Liver (tissue), 9 donors: ENCODE data around the gene CABP4. TPM values are rescaled to one million over a fixed set of nuclear protein-coding genes. Genes with fewer than 3 reads are reported as not detected.
"Not testable (repeated sequence)": the region's sequence is repeated elsewhere in the genome, so short reads cannot be mapped to it uniquely, and the experiment has no call there.

Source experiments
- DNase-seq: peaks from one replicate; pipeline ENCODE4 v3.0.0-alpha.2; 2017; ENCODE audit warnings: low spot score
- H3K27ac ChIP-seq, 2 donors: one replicate each; pipeline ENCODE4 v1.7.0; 2013; ENCODE audit warnings: inconsistent platforms in 2 of 2, low read length in 2 of 2, control low read depth in 1 of 2, low read depth in 1 of 2, mild to moderate bottlenecking in 1 of 2
- H3K27me3 ChIP-seq, 4 donors: one replicate each; pipeline versions ENCODE4 v1.6.1 to v1.7.0; 2013; ENCODE audit warnings: low read length in 3 of 4, inconsistent platforms in 1 of 4, mild to moderate bottlenecking in 1 of 4, moderate library complexity in 1 of 4; ENCODE audit not compliant: control insufficient read depth in 4 of 4, insufficient read depth in 4 of 4
- H3K36me3 ChIP-seq, 4 donors: one replicate each; pipeline versions ENCODE4 v1.6.1 to v1.7.0; 2013; ENCODE audit warnings: low read length in 3 of 4, mild to moderate bottlenecking in 3 of 4, low read depth in 1 of 4, moderate library complexity in 1 of 4; ENCODE audit not compliant: control insufficient read depth in 4 of 4, insufficient read depth in 3 of 4
- H3K4me1 ChIP-seq, 4 donors: one replicate each; pipeline versions ENCODE4 v1.6.1 to v1.7.0; 2013; ENCODE audit warnings: low read length in 3 of 4, mild to moderate bottlenecking in 3 of 4, moderate library complexity in 1 of 4; ENCODE audit not compliant: control insufficient read depth in 4 of 4, insufficient read depth in 4 of 4
- H3K4me3 ChIP-seq, 3 donors: one replicate each; pipeline versions ENCODE4 v1.6.1 to v1.7.0; 2013; ENCODE audit warnings: low read length in 3 of 3, control low read depth in 1 of 3, low read depth in 1 of 3, mild to moderate bottlenecking in 1 of 3
- H3K9ac ChIP-seq, 2 donors: one replicate each; pipeline ENCODE4 v1.7.0; 2013; ENCODE audit warnings: low read length in 2 of 2, mild to moderate bottlenecking in 2 of 2, moderate library complexity in 2 of 2, control low read depth in 1 of 2, low read depth in 1 of 2
- H3K9me3 ChIP-seq, 4 donors: one replicate each; pipeline versions ENCODE4 v1.6.1 to v1.7.0; 2013; ENCODE audit warnings: low read length in 3 of 4; ENCODE audit not compliant: control insufficient read depth in 4 of 4
- ATF3 ChIP-seq: IDR thresholded peaks from 2 replicates; pipeline ENCODE4 v1.6.1; 2016; ENCODE audit warnings: antibody characterized with exemption
- EGR1 ChIP-seq, 2 donors: IDR thresholded peaks; 2 replicates each; pipeline ENCODE4 v1.6.1; 2016 to 2018; ENCODE audit warnings: antibody characterized with exemption in 2 of 2, low read depth in 2 of 2
- FOXA1 ChIP-seq: IDR thresholded peaks from 2 replicates; pipeline ENCODE4 v1.6.1; 2016; ENCODE audit warnings: antibody characterized with exemption
- FOXA2 ChIP-seq: IDR thresholded peaks from 2 replicates; pipeline ENCODE4 v1.6.1; 2016; ENCODE audit warnings: antibody characterized with exemption
- GABPA ChIP-seq, 2 donors: IDR thresholded peaks in 1 of 2; conservative IDR thresholded peaks in 1 of 2; 2 replicates each; pipeline ENCODE4 v1.6.1; 2016; ENCODE audit warnings: antibody characterized with exemption in 2 of 2, mild to moderate bottlenecking in 1 of 2, moderate library complexity in 1 of 2
- HNF4A ChIP-seq, 2 donors: conservative IDR thresholded peaks; 2 replicates each; pipeline ENCODE4 v1.6.1; 2016; ENCODE audit warnings: antibody characterized with exemption in 2 of 2, mild to moderate bottlenecking in 2 of 2
- NR2F2 ChIP-seq: IDR thresholded peaks from 2 replicates; pipeline ENCODE4 v1.6.1; 2016; ENCODE audit warnings: antibody characterized with exemption
- RAD21 ChIP-seq, 2 donors: IDR thresholded peaks; 2 replicates each; pipeline ENCODE4 v1.6.1; 2016; ENCODE audit warnings: antibody characterized with exemption in 2 of 2, mild to moderate bottlenecking in 2 of 2
- RXRA ChIP-seq, 2 donors: IDR thresholded peaks; 2 replicates each; pipeline ENCODE4 v1.6.1; 2017 to 2018; ENCODE audit warnings: antibody characterized with exemption in 2 of 2, mild to moderate bottlenecking in 1 of 2
- SP1 ChIP-seq: IDR thresholded peaks from 2 replicates; pipeline ENCODE4 v1.6.1; 2018; ENCODE audit warnings: antibody characterized with exemption, mild to moderate bottlenecking
- TAF1 ChIP-seq: conservative IDR thresholded peaks from 2 replicates; pipeline ENCODE4 v1.6.1; 2016; ENCODE audit warnings: antibody characterized with exemption, mild to moderate bottlenecking
- WGBS: extraction: QIAGEN DNeasy Blood & Tissue Kit; methylation state at CpG from one replicate; pipeline ENCODE4 v1.1.7; 2013; 5-methylcytosine and 5-hydroxymethylcytosine counted together
- polyA plus RNA-seq, 2 donors: library from polyadenylated mRNA; stranded (reverse) in 1 of 2; unstranded in 1 of 2; fragments of 200-250 nt in 1 of 2; fragments of >200 nt in 1 of 2; fragmentation: Nextera tagmentation in 1 of 2; extraction: Ambion mirVana in 1 of 2; gene quantifications; one replicate each; pipeline versions ENCODE4 v1.2.1 to v1.2.3, GENCODE V29; 2013 to 2015
- total RNA-seq, 2 donors: library from RNA; depleted of rRNA; stranded (reverse); fragments of >200 nt; gene quantifications; one replicate each; pipeline ENCODE4 v1.2.3, GENCODE V29; 2014
- TF ChIP-seq, protein P1 (sequence below): IDR thresholded peaks from 2 replicates; pipeline ENCODE4 v1.6.1; 2016; ENCODE audit warnings: antibody characterized with exemption, mild to moderate bottlenecking
- donor health status: healthy.
- donor health status: healthy.
- donor health status: healthy.
- donor health status: healthy.
- donor health status: healthy.

The CABP4 gene
- total and polyA plus RNA-seq, 4 donors, result 0.85 to 2.9 (median 1.6) TPM

- TF ChIP-seq NR2F2 (no peak), RAD21 (IDR thresholded peaks at IDR 0.05) (no peak), FOXA1 (no peak), GABPA (IDR thresholded peaks at IDR 0.05 in 1 of 2, conservative IDR thresholded peaks at IDR 0.05 in 1 of 2) (no peak), EGR1 (IDR thresholded peaks at IDR 0.05; ENCODE audit: low read depth in 2 of 2) (no peak), TAF1 (no peak), HNF4A (conservative IDR thresholded peaks at IDR 0.05) (no peak), FOXA2 (no peak), SP1 (no peak)
- TF ChIP-seq, protein P1, sequence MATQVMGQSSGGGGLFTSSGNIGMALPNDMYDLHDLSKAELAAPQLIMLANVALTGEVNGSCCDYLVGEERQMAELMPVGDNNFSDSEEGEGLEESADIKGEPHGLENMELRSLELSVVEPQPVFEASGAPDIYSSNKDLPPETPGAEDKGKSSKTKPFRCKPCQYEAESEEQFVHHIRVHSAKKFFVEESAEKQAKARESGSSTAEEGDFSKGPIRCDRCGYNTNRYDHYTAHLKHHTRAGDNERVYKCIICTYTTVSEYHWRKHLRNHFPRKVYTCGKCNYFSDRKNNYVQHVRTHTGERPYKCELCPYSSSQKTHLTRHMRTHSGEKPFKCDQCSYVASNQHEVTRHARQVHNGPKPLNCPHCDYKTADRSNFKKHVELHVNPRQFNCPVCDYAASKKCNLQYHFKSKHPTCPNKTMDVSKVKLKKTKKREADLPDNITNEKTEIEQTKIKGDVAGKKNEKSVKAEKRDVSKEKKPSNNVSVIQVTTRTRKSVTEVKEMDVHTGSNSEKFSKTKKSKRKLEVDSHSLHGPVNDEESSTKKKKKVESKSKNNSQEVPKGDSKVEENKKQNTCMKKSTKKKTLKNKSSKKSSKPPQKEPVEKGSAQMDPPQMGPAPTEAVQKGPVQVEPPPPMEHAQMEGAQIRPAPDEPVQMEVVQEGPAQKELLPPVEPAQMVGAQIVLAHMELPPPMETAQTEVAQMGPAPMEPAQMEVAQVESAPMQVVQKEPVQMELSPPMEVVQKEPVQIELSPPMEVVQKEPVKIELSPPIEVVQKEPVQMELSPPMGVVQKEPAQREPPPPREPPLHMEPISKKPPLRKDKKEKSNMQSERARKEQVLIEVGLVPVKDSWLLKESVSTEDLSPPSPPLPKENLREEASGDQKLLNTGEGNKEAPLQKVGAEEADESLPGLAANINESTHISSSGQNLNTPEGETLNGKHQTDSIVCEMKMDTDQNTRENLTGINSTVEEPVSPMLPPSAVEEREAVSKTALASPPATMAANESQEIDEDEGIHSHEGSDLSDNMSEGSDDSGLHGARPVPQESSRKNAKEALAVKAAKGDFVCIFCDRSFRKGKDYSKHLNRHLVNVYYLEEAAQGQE, result no peak
- H3K27ac ChIP-seq, result peak overlapping the region; percentile 73 to 95
- H3K9ac ChIP-seq, result peak overlapping the region; percentile 22 to 69
- H3K27me3 ChIP-seq, result no peaks in the 10 kb centered on the region
- no peaks in the 10 kb centered on the region for H3K36me3 ChIP-seq
- peaks cover 19 to 43% (median 31%) of the 10 kb centered on the region in 4 donors for H3K4me1 ChIP-seq
- DNase-seq, result no peak
- WGBS, result 22% methylated on average over 3 of the region's 3 CpGs
- peak overlapping the region; percentile 72 to 82 (median 81) for H3K4me3 ChIP-seq
- H3K9me3 ChIP-seq, result no peaks in the 10 kb centered on the region
These were observed 10.0 kb downstream of the CABP4 start for GRCh38 chr11:67465189-67465510.

DNA sequence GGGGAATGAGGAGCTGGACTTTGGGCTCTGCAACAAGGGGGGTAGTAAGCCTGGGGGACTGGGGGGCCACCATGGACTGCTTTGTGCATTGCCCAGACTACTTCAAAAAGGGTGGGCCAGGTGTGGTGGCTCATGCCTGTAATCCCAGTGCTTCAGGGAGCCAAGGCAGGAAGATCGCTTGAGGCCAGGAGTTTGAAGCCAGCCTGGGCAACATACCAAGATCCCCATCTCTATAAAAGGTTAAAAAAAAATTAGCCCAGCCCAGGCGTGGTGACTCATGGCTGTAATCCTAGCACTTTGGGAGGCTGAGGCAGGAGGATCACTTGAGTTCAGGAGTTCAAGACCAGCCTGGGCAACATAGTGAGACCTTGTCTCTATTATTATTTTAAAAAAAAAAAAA lies 10.4 kb downstream of the CABP4 start:
- peak overlapping the region in 1 of 2 donors; percentile 22 for H3K9ac ChIP-seq
- H3K36me3 ChIP-seq, H3K27me3 ChIP-seq, DNase-seq, H3K9me3 ChIP-seq: not testable (repeated sequence)
- WGBS, result 53% methylated on average over 2 of the region's 2 CpGs
- H3K4me1 ChIP-seq, result peaks cover 19 to 43% (median 31%) of the 10 kb centered on the region in 4 donors
- peak overlapping the region in 2 of 3 donors; percentile 72 to 82 for H3K4me3 ChIP-seq
- H3K27ac ChIP-seq, result peak overlapping the region; percentile 73 to 95

- TF ChIP-seq RAD21 (IDR thresholded peaks at IDR 0.05) (peak in 1 of 2 donors; percentile 13), ATF3 (no peak), RXRA (IDR thresholded peaks at IDR 0.05) (peak in 1 of 2 donors; percentile 9), HNF4A (conservative IDR thresholded peaks at IDR 0.05) (peak in 1 of 2 donors; percentile 14), SP1 (peak; percentile 57)
- H3K9me3 ChIP-seq, result no peaks in the 10 kb centered on the region
- DNase-seq, result no peak
- H3K27me3 ChIP-seq, result no peaks in the 10 kb centered on the region
- 71% methylated on average over 5 of the region's 5 CpGs for WGBS
- peak overlapping the region; percentile 47 to 48 for H3K27ac ChIP-seq
- peaks cover 19 to 43% (median 31%) of the 10 kb centered on the region in 4 donors for H3K4me1 ChIP-seq
- H3K4me3 ChIP-seq, result no peak overlapping the region
- no peaks in the 10 kb centered on the region for H3K36me3 ChIP-seq
- no peak overlapping the region for H3K9ac ChIP-seq
These were observed 11.2 kb downstream of the CABP4 start for GRCh38 chr11:67466367-67466766.
